Neutrophil (primary cell): ENCODE measurements around the gene MIA2.

Experiments
- H3K27ac ChIP-seq: fragments of 200-600 bp; sonication (generic); 2 replicates; pipeline ENCODE4 v1.5.1; 2016; ENCODE audit warnings: mild to moderate bottlenecking, moderate library complexity
- H3K27me3 ChIP-seq: fragments of 200-600 bp; sonication (generic); 2 replicates; pipeline ENCODE4 v1.6.0; 2016; ENCODE audit warnings: mild to moderate bottlenecking
- H3K36me3 ChIP-seq: fragments of 200-600 bp; sonication (generic); 2 replicates; pipeline ENCODE4 v1.5.1; 2017
- H3K4me1 ChIP-seq, 2 experiments: fragments of 200-600 bp in 1 of 2; sonication (generic) in 1 of 2; 1 replicate in 1 of 2; 2 replicates in 1 of 2; pipeline versions ENCODE4 v1.5.1 to v1.6.1; 2013 to 2016; ENCODE audit warnings: low read depth in 1 of 2, low read length in 1 of 2, mild to moderate bottlenecking in 1 of 2, moderate library complexity in 1 of 2; ENCODE audit not compliant: control insufficient read depth in 1 of 2, insufficient read depth in 1 of 2
- H3K4me3 ChIP-seq, 2 experiments: fragments of 200-600 bp in 1 of 2; sonication (generic) in 1 of 2; 1 replicate in 1 of 2; 2 replicates in 1 of 2; pipeline ENCODE4 v1.5.1; 2013 to 2016; ENCODE audit warnings: low read depth in 1 of 2, low read length in 1 of 2, mild to moderate bottlenecking in 1 of 2, moderate library complexity in 1 of 2
- H3K9me3 ChIP-seq: fragments of 200-600 bp; sonication (generic); 2 replicates; pipeline ENCODE4 v1.5.1; 2016
- CTCF ChIP-seq: fragments of 200-600 bp; sonication (generic); IDR thresholded peaks from 2 replicates; pipeline ENCODE4 v1.5.1; 2016; ENCODE audit warnings: antibody characterized with exemption

MIA2 gene

DNA sequence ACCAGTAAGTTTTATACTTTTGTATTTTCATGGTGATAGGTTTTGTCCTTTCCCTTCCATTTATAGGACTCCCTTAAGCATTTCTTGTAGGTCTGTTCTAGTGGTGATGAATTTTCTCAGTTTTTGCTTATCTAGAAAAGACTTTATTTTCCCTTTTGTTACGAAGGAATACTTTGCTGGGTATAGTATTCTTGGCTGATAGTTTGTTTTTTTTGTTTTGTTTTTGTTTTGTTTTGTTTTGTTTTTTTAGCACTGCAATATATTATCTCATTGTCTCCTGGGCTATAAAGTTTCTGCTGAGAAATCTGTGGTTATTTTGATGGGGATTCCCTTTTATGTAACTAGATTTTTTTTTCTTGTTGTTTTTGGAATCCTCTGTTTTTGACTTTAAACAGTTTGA is 130.8 kb downstream of the MIA2 start:
- no peaks in the 10 kb centered on the region for H3K9me3 ChIP-seq
- no peak overlapping the region for H3K4me3 ChIP-seq
- H3K36me3 ChIP-seq: peaks cover 10% of the 10 kb centered on the region
- H3K4me1 ChIP-seq: no peaks in the 10 kb centered on the region
- no peak overlapping the region for H3K27ac ChIP-seq
- no peaks in the 10 kb centered on the region for H3K27me3 ChIP-seq
- TF ChIP-seq CTCF: no peak

DNA sequence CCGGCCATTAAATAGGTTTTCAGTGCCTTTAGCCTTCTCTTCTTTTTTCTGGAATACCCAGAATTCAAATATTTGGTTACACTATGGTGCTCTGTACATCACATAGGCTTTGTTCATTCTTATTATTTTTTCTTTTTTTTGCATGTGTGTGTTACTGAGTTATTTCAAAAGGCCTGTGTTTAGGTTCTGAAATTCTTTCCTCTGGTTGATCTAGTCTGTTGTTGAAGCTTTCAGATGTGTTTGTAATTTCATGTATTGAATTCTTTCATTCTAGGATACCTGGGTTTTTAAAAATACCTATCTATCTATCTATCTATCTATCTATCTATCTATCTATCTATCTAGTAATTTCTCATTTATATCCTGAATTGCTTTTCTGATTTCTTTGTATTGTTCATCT is 131.6 kb downstream of the MIA2 start:
- Histone ChIP-seq H3K9me3 (no peaks in the 10 kb centered on the region), H3K27ac (no peak overlapping the region), H3K4me1 (no peaks in the 10 kb centered on the region), H3K4me3 (no peak overlapping the region), H3K36me3 (peaks cover 16% of the 10 kb centered on the region), H3K27me3 (no peaks in the 10 kb centered on the region)
- no peak for TF ChIP-seq CTCF

DNA sequence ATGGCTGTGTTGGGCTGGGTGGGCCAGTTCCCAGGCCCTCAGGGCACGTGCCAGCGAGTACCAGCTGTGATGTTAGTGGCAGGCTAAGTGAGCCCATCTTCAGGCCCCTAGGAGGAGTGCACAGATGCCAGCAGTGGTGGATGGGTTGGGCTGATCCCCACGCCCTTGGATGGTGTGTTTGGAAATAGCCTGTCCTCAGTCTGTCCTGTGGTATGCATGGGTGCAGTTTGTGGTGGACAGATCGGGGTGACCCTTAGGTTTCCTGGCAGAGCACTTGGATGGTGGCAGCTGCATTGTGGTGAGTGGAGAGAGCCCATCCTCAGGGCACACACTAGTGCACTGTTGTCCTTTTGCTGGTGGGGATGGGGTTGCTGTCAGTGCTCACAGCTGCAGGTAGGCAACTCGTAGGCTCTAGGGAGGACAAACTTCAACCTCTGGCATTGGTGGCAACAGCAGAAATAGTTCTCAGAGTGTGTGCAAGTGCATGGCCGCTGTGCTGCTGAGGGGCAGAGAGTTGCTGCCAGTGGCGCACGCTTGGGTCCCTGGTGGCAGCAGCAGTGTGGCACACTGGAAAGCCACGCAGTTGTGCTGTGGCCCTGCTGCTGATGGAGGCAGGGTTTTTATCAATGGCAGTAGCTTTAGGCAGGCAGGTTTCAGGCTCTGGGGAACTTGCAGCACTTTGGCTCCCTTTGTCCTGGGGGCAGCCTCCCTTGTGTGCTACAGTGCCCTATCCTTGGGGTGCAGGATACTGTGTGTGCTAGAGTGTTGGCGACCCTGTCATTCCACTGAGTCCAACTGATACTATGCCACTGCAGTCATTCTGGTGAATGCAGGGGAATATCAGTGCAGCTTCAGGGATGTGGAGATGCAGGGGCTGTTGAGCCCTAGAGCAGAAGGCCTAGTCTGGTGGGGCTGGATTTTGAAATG is 133.0 kb downstream of the MIA2 start:
- no peak for TF ChIP-seq CTCF
- peaks cover 17% of the 10 kb centered on the region for H3K36me3 ChIP-seq
- no peaks in the 10 kb centered on the region for H3K9me3 ChIP-seq
- H3K4me3 ChIP-seq: no peak overlapping the region
- H3K4me1 ChIP-seq: no peaks in the 10 kb centered on the region
- H3K27me3 ChIP-seq: no peaks in the 10 kb centered on the region
- H3K27ac ChIP-seq: no peak overlapping the region

GRCh38 chr14:39367387-39367751 is 133.7 kb downstream of the MIA2 start:
- H3K4me3 ChIP-seq: no peak overlapping the region
- no peak for TF ChIP-seq CTCF
- H3K36me3 ChIP-seq: peaks cover 17% of the 10 kb centered on the region
- H3K27me3 ChIP-seq: no peaks in the 10 kb centered on the region
- H3K4me1 ChIP-seq: no peaks in the 10 kb centered on the region
- H3K9me3 ChIP-seq: no peaks in the 10 kb centered on the region
- H3K27ac ChIP-seq: no peak overlapping the region

- Histone ChIP-seq H3K27me3 (no peaks in the 10 kb centered on the region), H3K9me3 (no peaks in the 10 kb centered on the region), H3K4me1 (no peaks in the 10 kb centered on the region), H3K27ac (no peak overlapping the region), H3K36me3 (peaks cover 17% of the 10 kb centered on the region), H3K4me3 (no peak overlapping the region)
- no peak for TF ChIP-seq CTCF
Observed at GRCh38 chr14:39368261-39368959, 134.7 kb downstream of the MIA2 start.
